ENCODE data around the gene ARHGEF1.
A peak's percentile ranks its signal among the peaks of the same experiment; 100 is the strongest.

The ARHGEF1 gene

DNA sequence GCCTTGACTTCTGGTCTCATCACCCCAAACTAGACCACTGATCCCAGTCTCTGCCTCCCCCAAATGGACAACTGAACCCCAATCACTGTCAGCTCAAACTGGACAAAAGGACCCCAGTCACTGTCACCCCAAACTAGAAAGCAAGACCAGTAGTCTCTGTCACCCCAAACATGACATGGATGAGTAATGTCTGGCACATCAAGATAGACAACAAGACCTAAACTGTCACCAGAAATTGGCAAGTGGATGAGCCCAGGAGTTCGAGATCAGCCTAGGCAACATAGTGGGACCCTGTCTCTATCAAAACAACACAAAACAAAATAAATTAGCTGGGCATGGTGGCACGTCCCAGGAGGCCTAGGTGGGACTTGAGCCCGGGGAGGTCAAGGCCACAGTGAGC, 64.1 kb downstream of the ARHGEF1 start:
- H3K36me3 ChIP-seq (replicated peaks), result no peaks in the 10 kb centered on the region
- no peak for DNase-seq
- no peaks in the 10 kb centered on the region for H3K27me3 ChIP-seq (replicated peaks)
- TF ChIP-seq, protein P1, sequence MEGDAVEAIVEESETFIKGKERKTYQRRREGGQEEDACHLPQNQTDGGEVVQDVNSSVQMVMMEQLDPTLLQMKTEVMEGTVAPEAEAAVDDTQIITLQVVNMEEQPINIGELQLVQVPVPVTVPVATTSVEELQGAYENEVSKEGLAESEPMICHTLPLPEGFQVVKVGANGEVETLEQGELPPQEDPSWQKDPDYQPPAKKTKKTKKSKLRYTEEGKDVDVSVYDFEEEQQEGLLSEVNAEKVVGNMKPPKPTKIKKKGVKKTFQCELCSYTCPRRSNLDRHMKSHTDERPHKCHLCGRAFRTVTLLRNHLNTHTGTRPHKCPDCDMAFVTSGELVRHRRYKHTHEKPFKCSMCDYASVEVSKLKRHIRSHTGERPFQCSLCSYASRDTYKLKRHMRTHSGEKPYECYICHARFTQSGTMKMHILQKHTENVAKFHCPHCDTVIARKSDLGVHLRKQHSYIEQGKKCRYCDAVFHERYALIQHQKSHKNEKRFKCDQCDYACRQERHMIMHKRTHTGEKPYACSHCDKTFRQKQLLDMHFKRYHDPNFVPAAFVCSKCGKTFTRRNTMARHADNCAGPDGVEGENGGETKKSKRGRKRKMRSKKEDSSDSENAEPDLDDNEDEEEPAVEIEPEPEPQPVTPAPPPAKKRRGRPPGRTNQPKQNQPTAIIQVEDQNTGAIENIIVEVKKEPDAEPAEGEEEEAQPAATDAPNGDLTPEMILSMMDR (IDR thresholded peaks at IDR 0.05; ENCODE audit: low read depth, low read length, missing control alignments), result no peak
- no peak overlapping the region for H3K4me3 ChIP-seq (ENCODE audit: low read depth, low read length)
- in situ Hi-C loops (cut with HindIII; ENCODE audit: low pct_ligation_motif_present, low sequenced_read_pairs), result no loop called here
- no peak overlapping the region for H3K27ac ChIP-seq

GRCh38 chr19:41951686-41952172, 68.7 kb downstream of the ARHGEF1 start:
- TF ChIP-seq, protein P1 (IDR thresholded peaks at IDR 0.05; ENCODE audit: low read depth, low read length, missing control alignments), result peak; percentile 99
- Histone ChIP-seq H3K4me3 (ENCODE audit: low read depth, low read length) (no peak overlapping the region), H3K27me3 (replicated peaks) (no peaks in the 10 kb centered on the region), H3K36me3 (replicated peaks) (peaks cover 12% of the 10 kb centered on the region), H3K27ac (no peak overlapping the region)
- in situ Hi-C loops (cut with HindIII; ENCODE audit: low pct_ligation_motif_present, low sequenced_read_pairs), result no loop called here
- peak; percentile 46 for DNase-seq

GRCh38 chr19:41955521-41955920, 72.5 kb downstream of the ARHGEF1 start:
- no peaks in the 10 kb centered on the region for H3K27me3 ChIP-seq (replicated peaks)
- TF ChIP-seq, protein P1 (IDR thresholded peaks at IDR 0.05; ENCODE audit: low read depth, low read length, missing control alignments), result no peak
- no peak overlapping the region for H3K27ac ChIP-seq
- DNase-seq, result no peak
- in situ Hi-C loops (cut with HindIII; ENCODE audit: low pct_ligation_motif_present, low sequenced_read_pairs), result no loop called here
- H3K36me3 ChIP-seq (replicated peaks), result peaks cover 15% of the 10 kb centered on the region
- no peak overlapping the region for H3K4me3 ChIP-seq (ENCODE audit: low read depth, low read length)

GRCh38 chr19:41956621-41957020, 73.6 kb downstream of the ARHGEF1 start:
- no peaks in the 10 kb centered on the region for H3K27me3 ChIP-seq (replicated peaks)
- H3K36me3 ChIP-seq (replicated peaks), result peaks cover 15% of the 10 kb centered on the region
- TF ChIP-seq, protein P1 (IDR thresholded peaks at IDR 0.05; ENCODE audit: low read depth, low read length, missing control alignments), result no peak
- DNase-seq, result no peak
- in situ Hi-C loops (cut with HindIII; ENCODE audit: low pct_ligation_motif_present, low sequenced_read_pairs), result no loop called here
- no peak overlapping the region for H3K4me3 ChIP-seq (ENCODE audit: low read depth, low read length)
- no peak overlapping the region for H3K27ac ChIP-seq

Data from brain microvascular endothelial cell (primary cell).